Omental fat pad (tissue), 4 donors: ENCODE results near the gene ITM2C. TPM values are rescaled to one million over a fixed set of nuclear protein-coding genes. Genes with fewer than 3 reads are reported as not detected.

Experiments
- ATAC-seq: fragments of 150-250 bp; one replicate; pipeline ENCODE4 v1.9.1; 2016; ENCODE audit warnings: mild to moderate bottlenecking, moderate library complexity; ENCODE audit not compliant: low FRiP score
- DNase-seq: peaks from one replicate; pipeline ENCODE4 v3.0.0-alpha.2; 2019; ENCODE audit warnings: low spot score
- total RNA-seq, 4 donors: library from RNA; depleted of rRNA; stranded (reverse); fragments of >200 nt; gene quantifications; one replicate each; pipeline ENCODE4 v1.1.0, GENCODE V29; 2016
- TF ChIP-seq, protein P1 (sequence below), 3 donors: fragments of 450-650 bp; IDR thresholded peaks; one replicate each; pipeline ENCODE4 v1.5.1; 2016 to 2017; ENCODE audit warnings: antibody characterized with exemption in 3 of 3, mild to moderate bottlenecking in 3 of 3, moderate library complexity in 2 of 3

ITM2C gene
- total RNA-seq, 4 donors from 2014 or later = 17.9 to 35.9 (median 28.8) TPM

DNA sequence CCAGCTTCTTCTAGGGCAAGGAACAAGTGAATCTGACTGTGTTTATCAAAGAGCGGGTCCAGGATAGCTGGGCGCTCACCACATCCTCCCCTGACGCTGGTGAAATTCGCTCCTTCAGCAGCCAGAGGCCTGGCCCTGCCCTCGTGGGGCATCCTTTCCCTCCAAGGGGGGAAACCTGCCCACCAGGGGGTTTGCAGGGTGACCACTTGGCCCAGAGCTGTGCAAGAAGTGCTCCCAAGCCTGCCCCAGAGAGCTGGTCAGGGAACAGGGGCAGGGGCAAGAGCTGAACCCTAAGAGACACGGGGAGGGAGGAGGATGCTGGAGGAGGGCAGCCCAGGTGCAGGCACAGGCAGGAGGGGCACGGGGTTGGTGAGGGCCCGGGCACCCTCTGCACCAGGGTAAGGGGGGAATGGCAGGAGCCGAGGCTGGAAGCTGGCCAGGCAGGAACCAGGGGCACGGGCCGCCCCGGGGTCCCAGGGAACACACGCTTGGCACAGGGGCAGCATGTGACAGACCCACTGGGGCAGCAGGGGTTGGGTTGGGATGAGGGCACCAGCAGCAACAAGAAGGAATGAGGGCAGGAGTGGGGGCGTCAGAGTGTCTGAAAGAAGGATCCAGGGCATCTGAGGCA lies 63.1 kb downstream of the ITM2C start:
- peak; percentile 10 for DNase-seq
- TF ChIP-seq, protein P1, sequence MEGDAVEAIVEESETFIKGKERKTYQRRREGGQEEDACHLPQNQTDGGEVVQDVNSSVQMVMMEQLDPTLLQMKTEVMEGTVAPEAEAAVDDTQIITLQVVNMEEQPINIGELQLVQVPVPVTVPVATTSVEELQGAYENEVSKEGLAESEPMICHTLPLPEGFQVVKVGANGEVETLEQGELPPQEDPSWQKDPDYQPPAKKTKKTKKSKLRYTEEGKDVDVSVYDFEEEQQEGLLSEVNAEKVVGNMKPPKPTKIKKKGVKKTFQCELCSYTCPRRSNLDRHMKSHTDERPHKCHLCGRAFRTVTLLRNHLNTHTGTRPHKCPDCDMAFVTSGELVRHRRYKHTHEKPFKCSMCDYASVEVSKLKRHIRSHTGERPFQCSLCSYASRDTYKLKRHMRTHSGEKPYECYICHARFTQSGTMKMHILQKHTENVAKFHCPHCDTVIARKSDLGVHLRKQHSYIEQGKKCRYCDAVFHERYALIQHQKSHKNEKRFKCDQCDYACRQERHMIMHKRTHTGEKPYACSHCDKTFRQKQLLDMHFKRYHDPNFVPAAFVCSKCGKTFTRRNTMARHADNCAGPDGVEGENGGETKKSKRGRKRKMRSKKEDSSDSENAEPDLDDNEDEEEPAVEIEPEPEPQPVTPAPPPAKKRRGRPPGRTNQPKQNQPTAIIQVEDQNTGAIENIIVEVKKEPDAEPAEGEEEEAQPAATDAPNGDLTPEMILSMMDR (IDR thresholded peaks at IDR 0.05) = no peak
- no peak for ATAC-seq

Other genes with a start within 250 kb of the ITM2C start
- 100 to 1,000 TPM in 1 of 4 donors, 10 to 100 TPM in 3; 61.2 to 110 (median 90.3) TPM for gene CAB39, start 152.1 kb upstream of the ITM2C start, total RNA-seq
- gene GPR55, start 60.3 kb downstream of the ITM2C start, total RNA-seq = under 1 TPM in 2 of 4 donors, not detected in 2; 0.12 to 0.19 TPM
- not detected for gene SPATA3, start 131.2 kb downstream of the ITM2C start, total RNA-seq
- gene C2orf72, start 172.6 kb downstream of the ITM2C start, total RNA-seq = under 1 TPM in 1 of 4 donors, not detected in 3; 0.19 TPM
- gene PSMD1, start 191.9 kb downstream of the ITM2C start, total RNA-seq = 100 to 1,000 TPM in 1 of 4 donors, 10 to 100 TPM in 3; 64.8 to 119 (median 74.1) TPM